Duodenal mucosa (tissue), 2 donors: ENCODE data around the gene PRKCZ.
"Not testable (repeated sequence)": the region's sequence is repeated elsewhere in the genome, so short reads cannot be mapped to it uniquely, and the experiment has no call there.

Experiments
- H3K27ac ChIP-seq: one replicate; pipeline ENCODE4 v1.7.0; 2013; ENCODE audit warnings: low read depth, low read length
- H3K27me3 ChIP-seq, 2 donors: one replicate each; pipeline ENCODE4 v1.7.0; 2013; ENCODE audit warnings: low read length in 2 of 2, control low read depth in 1 of 2; ENCODE audit not compliant: insufficient read depth in 2 of 2, control insufficient read depth in 1 of 2
- H3K36me3 ChIP-seq, 2 donors: one replicate each; pipeline ENCODE4 v1.7.0; 2013; ENCODE audit warnings: low read length in 2 of 2, control low read depth in 1 of 2; ENCODE audit not compliant: insufficient read depth in 2 of 2, control insufficient read depth in 1 of 2
- H3K4me1 ChIP-seq, 2 donors: one replicate each; pipeline ENCODE4 v1.7.0; 2013; ENCODE audit warnings: low read length in 2 of 2, control low read depth in 1 of 2; ENCODE audit not compliant: insufficient read depth in 2 of 2, control insufficient read depth in 1 of 2
- H3K4me3 ChIP-seq, 2 donors: one replicate each; pipeline ENCODE4 v1.7.0; 2013; ENCODE audit warnings: low read length in 2 of 2, low read depth in 1 of 2
- H3K9ac ChIP-seq, 2 donors: one replicate each; pipeline ENCODE4 v1.7.0; 2013; ENCODE audit warnings: low read length in 2 of 2, low read depth in 1 of 2
- H3K9me3 ChIP-seq, 2 donors: one replicate each; pipeline ENCODE4 v1.7.0; 2013; ENCODE audit warnings: low read length in 2 of 2, control low read depth in 1 of 2; ENCODE audit not compliant: control insufficient read depth in 1 of 2

PRKCZ gene

DNA sequence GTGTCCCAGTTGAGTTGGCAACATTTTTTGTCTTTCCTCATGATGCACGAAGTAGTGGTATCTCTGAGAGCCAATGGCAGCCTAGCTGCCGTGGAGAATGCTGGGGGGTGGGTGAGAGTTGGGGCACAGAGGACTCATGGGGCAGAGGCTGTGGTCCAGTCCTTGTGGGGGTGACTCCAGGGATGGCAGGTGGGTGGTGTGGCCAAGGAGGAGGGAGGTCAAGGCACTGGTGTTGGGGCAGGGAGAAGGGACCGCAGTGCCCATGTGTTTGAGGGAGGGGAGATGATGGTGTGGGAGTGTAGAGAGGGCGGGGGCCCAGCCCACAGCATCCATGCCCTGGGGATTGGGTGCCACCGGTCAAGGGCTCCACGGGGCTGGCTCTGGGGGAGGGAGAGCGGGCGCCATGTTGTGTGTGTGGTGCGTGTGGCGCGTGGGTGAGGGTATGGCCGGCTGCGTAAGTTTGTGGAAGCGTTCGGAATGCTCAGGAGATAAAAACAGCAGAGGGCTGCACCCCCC is 63.5 kb downstream of the PRKCZ start:
- H3K9ac ChIP-seq = no peak overlapping the region
- no peak overlapping the region for H3K4me3 ChIP-seq
- H3K27me3 ChIP-seq = no peaks in the 10 kb centered on the region
- H3K36me3 ChIP-seq = peaks cover 0 to 4% of the 10 kb centered on the region in 2 donors
- no peaks in the 10 kb centered on the region for H3K9me3 ChIP-seq
- peaks cover 0 to 4% of the 10 kb centered on the region in 2 donors for H3K4me1 ChIP-seq
- no peak overlapping the region for H3K27ac ChIP-seq

DNA sequence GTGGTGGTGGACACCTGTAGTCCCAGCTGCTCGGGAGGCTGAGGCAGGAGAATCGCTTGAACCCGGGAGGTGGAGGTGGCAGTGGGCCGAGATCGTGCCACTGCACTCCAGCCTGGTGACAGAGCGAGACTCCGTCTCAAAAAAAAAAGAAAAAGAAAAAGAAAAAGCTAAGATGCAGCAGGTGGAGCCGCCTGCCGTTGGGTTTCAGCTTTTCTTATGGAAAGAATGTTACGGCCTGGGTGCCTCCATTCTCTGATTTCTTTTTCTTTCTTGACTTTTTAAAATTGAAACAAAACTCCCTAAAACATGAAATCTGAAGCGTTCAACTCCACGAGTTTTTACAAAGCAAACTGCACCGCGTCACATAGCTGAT is 64.4 kb downstream of the PRKCZ start:
- not testable (repeated sequence) for H3K9ac ChIP-seq, H3K27me3 ChIP-seq, H3K4me1 ChIP-seq, H3K4me3 ChIP-seq, H3K27ac ChIP-seq, H3K9me3 ChIP-seq, H3K36me3 ChIP-seq

DNA sequence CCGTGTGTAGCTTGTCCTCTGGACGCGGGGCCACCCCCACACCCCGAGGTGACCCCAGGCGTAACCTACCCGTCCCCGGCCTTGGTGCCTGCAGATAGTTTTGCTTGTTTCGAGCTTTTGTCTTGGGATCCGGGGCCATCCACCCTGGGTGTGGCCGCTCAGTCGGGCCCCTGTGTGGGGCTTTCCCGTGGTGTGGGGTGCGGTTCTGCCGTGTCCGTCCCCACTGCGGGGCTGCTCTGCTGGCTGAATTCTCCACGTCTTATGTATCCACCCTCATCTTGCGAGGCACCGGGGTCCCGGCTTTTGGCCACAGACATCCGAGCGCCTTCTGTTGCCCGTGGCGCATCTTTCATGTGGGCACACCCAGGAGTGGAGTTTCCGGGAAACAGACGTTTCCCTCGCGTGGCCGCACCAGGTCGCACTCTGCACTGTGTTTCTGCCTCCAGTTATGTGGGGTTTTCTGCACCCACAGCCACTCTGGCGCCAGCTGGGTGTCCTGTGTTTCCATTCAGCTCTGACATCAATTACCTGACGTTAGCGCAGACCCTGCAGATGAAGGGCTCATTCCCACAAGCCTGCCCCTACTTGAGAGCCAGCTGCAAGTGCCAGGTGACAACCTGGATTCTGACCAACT is 64.9 kb downstream of the PRKCZ start:
- H3K36me3 ChIP-seq = peaks cover 0 to 4% of the 10 kb centered on the region in 2 donors
- H3K9me3 ChIP-seq = no peaks in the 10 kb centered on the region
- H3K27me3 ChIP-seq = no peaks in the 10 kb centered on the region
- H3K9ac ChIP-seq = no peak overlapping the region
- no peak overlapping the region for H3K27ac ChIP-seq
- peaks cover 0 to 4% of the 10 kb centered on the region in 2 donors for H3K4me1 ChIP-seq
- H3K4me3 ChIP-seq = no peak overlapping the region

DNA sequence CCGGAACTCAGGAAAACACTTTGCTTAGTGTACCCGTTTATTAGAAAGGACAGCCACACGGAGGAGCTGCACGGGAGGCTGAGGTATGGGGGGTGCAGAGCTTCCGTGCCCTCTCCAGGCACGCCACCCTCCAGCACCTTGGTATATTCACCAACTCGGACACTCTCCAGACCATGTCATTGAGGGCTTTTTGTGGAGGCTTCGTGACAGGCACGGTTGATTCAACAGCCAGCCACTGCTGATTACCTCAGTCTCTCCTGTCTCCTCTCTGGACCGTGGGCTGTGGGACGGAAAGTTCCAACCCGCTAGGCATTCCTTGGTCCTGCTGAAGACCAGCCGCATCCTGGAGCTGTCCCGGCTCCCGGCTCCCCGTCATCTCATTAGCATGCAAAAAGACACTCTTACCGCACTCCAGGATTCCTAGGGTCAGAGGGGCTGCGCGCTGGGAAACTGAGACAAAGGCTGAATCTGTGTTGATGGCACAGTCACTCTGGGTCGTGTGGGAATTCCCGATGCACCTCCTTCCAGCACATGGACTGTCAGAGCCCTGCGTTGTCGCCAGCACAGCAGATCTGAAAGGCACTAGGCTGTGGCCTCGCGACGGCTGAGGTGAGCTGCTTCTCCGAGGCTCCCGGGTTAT is 65.6 kb downstream of the PRKCZ start:
- peaks cover 0 to 4% of the 10 kb centered on the region in 2 donors for H3K4me1 ChIP-seq
- no peak overlapping the region for H3K9ac ChIP-seq

GRCh38 chr1:2119886-2120285 is 69.7 kb downstream of the PRKCZ start:
- no peak overlapping the region for H3K4me3 ChIP-seq
- H3K27ac ChIP-seq = no peak overlapping the region
- H3K27me3 ChIP-seq = no peaks in the 10 kb centered on the region
- H3K36me3 ChIP-seq = peaks cover 0 to 4% of the 10 kb centered on the region in 2 donors
- H3K9me3 ChIP-seq = no peaks in the 10 kb centered on the region
- H3K4me1 ChIP-seq = no peaks in the 10 kb centered on the region
- no peak overlapping the region for H3K9ac ChIP-seq

More for the DNA sequence above, 65.6 kb downstream of the PRKCZ start:
- Histone ChIP-seq H3K27ac (no peak overlapping the region), H3K4me3 (no peak overlapping the region), H3K27me3 (no peaks in the 10 kb centered on the region), H3K36me3 (peaks cover 0 to 4% of the 10 kb centered on the region in 2 donors), H3K9me3 (no peaks in the 10 kb centered on the region)

DNA sequence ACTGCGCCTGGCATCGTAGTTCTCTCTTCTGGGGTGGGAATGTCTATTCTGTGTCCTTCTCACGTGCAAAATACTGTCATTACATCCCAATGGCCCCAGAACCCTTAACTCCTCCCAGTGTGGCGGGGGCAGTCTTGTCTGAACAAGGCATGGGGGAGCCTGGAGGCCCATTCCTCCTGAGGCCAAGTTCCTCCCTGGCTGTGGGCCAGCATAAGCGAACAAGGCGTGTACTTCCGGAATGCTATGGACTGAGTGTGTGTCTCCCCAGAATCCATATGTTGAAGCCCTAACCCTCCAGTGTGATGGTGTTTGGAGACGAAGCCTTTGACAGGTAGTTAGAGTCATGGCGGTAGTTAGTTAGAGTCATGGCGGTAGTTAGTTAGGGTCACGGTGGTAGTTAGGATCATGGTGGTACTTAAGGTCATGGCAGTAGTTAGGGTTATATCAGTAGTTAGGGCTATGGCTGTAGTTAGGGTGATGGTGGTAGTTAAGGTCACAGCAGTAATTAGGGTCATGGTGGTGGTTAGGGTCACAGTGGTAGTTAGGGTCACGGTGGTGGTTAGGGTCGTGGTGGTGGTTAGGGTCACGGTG is 71.0 kb downstream of the PRKCZ start:
- Histone ChIP-seq H3K27me3 (no peaks in the 10 kb centered on the region), H3K4me1 (no peaks in the 10 kb centered on the region), H3K9ac (no peak overlapping the region), H3K27ac (no peak overlapping the region), H3K36me3 (peaks cover 0 to 4% of the 10 kb centered on the region in 2 donors), H3K4me3 (no peak overlapping the region), H3K9me3 (no peaks in the 10 kb centered on the region)

DNA sequence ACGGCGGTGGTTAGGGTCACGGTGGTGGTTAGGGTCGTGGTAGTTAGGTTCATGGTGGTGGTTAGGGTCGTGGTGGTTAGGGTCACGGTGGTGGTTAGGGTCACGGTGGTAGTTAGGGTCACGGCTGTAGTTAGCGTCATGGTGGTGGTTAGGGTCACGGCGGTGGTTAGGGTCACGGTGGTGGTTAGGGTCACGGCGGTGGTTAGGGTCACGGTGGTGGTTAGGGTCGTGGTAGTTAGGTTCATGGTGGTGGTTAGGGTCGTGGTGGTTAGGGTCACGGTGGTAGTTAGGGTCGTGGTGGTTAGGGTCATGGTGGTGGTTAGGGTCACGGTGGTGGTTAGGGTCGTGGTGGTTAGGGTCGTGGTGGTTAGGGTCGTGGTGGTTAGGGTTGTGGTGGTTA is 71.6 kb downstream of the PRKCZ start:
- H3K4me1 ChIP-seq, H3K36me3 ChIP-seq, H3K27ac ChIP-seq, H3K9ac ChIP-seq, H3K27me3 ChIP-seq, H3K9me3 ChIP-seq, H3K4me3 ChIP-seq: not testable (repeated sequence)

- H3K36me3 ChIP-seq = no peaks in the 10 kb centered on the region
- H3K27ac ChIP-seq = no peak overlapping the region
These were observed 74.4 kb downstream of the PRKCZ start for GRCh38 chr1:2124446-2125198.

GRCh38 chr1:2125350-2126211 is 75.4 kb downstream of the PRKCZ start:
- Histone ChIP-seq H3K9ac (no peak overlapping the region), H3K27me3 (no peaks in the 10 kb centered on the region), H3K36me3 (no peaks in the 10 kb centered on the region), H3K4me1 (peaks cover 0 to 8% of the 10 kb centered on the region in 2 donors), H3K27ac (no peak overlapping the region), H3K4me3 (no peak overlapping the region), H3K9me3 (no peaks in the 10 kb centered on the region)

More at GRCh38 chr1:2124446-2125198, 74.4 kb downstream of the PRKCZ start:
- H3K9ac ChIP-seq = no peak overlapping the region
- no peak overlapping the region for H3K4me3 ChIP-seq
- H3K4me1 ChIP-seq = peaks cover 0 to 8% of the 10 kb centered on the region in 2 donors
- no peaks in the 10 kb centered on the region for H3K9me3 ChIP-seq
- H3K27me3 ChIP-seq = no peaks in the 10 kb centered on the region
